GF-D8 (cell line): ENCODE results near the gene IL18BP.

ENCODE experiments used
- DNase-seq: peaks from one replicate; lab custom pipeline; 2025; lab: John Stamatoyannopoulos, UW

Gene IL18BP

DNA sequence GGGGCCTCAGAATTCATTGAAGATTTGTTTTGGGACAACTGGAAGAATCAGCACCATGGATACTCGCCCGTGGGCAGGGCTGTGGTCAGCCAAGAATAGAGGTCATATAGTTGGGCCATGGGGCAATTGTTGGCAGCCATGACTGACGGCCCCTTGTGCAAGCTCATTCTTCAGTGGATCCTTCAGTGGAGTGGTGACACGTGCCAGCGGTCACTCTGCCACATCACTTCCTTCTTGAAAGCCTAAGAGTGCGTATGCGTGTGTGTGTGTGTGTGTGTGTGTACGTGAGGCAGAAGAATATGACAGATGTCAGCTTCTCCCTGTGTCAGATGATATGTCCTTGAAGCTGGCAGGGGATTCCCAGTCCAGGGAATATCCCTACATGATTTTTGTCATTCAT is 1.8 kb upstream of the IL18BP start:
- DNase-seq = no peak

GRCh38 chr11:71997594-71997993 is 1.1 kb upstream of the IL18BP start:
- DNase-seq = no peak

DNA sequence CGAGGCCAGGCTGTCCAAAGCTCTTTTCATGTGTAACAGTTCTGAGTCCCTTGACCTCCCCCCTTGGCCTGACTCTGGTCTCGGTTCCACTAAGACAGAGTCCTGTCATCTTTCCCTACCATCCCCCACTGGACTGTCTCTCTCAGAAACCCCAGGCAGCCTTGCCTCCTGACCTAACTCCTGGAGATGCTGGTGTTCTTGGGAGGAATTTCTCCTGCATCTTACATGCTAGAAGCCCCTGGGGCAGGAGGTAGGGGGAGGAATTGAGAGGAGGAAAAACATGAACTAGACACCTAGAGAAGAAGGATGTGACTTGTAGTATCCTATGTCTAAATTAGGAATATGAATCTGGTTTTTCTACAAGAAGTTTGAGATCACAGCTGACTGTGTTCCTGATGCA is 648 bp upstream of the IL18BP start:
- no peak for DNase-seq

DNA sequence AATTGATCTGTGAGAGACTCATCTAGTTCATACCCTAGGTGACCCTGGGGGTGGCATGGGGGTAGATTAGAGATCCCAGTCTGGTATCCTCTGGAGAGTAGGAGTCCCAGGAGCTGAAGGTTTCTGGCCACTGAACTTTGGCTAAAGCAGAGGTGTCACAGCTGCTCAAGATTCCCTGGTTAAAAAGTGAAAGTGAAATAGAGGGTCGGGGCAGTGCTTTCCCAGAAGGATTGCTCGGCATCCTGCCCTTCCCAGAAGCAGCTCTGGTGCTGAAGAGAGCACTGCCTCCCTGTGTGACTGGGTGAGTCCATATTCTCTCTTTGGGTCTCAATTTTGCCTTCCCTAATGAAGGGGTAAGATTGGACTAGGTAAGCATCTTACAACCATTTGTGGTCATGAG is 653 bp downstream of the IL18BP start:
- no peak for DNase-seq

- no peak for DNase-seq
These were observed 1.1 kb downstream of the IL18BP start for GRCh38 chr11:71999798-72000197.

DNA sequence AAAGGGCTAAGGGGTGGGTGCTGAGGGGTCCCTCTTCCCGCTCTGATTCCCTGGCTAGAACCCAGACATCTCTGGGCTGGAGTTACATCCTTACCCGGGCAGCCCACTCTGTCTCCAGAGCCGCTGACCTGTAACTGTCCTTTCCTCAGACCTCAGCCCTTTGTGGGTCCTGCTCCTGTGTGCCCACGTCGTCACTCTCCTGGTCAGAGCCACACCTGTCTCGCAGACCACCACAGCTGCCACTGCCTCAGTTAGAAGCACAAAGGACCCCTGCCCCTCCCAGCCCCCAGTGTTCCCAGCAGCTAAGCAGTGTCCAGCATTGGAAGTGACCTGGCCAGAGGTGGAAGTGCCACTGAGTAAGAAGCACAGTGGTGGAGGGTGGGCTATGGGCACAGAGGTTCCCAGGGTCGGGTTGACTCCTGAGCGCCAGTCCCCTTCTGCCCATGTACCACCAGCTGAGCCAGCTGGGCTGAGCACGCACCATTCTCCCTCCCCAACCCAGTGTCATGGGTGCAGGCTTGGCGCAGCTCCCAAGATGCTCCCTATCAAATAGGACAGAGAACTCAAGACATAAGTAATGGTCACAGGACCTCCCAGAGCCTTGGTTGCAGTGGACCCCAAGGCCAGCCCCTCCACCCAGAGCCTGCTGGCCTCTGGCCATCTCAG is 1.6 kb downstream of the IL18BP start:
- no peak for DNase-seq

DNA sequence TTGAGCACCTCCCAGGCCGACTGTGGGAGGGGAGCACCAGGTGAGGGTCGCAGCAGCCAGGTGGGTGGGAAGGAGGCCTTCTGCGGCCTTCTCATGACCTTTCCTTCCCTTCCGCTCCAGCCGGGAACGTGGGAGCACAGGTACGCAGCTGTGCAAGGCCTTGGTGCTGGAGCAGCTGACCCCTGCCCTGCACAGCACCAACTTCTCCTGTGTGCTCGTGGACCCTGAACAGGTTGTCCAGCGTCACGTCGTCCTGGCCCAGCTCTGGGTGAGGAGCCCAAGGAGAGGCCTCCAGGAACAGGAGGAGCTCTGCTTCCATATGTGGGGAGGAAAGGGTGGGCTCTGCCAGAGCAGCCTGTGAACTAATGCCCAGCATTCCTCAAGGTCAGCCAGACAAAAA is 2.6 kb downstream of the IL18BP start:
- no peak for DNase-seq

DNA sequence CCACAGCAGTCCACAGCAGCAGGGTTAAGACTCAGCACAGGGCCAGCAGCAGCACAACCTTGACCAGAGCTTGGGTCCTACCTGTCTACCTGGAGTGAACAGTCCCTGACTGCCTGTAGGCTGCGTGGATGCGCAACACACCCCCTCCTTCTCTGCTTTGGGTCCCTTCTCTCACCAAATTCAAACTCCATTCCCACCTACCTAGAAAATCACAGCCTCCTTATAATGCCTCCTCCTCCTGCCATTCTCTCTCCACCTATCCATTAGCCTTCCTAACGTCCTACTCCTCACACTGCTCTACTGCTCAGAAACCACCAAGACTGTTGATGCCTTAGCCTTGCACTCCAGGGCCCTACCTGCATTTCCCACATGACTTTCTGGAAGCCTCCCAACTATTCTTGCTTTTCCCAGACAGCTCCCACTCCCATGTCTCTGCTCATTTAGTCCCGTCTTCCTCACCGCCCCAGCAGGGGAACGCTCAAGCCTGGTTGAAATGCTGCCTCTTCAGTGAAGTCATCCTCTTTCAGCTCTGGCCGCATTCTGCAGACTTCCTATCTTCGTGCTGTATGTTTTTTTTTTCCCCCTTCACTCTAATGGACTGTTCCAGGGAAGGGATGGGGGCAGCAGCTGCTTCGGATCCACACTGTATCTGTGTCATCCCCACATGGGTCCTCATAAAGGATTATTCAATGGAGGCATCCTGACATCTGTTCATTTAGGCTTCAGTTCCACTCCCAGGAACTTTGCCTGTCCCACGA is 3.3 kb downstream of the IL18BP start:
- no peak for DNase-seq

DNA sequence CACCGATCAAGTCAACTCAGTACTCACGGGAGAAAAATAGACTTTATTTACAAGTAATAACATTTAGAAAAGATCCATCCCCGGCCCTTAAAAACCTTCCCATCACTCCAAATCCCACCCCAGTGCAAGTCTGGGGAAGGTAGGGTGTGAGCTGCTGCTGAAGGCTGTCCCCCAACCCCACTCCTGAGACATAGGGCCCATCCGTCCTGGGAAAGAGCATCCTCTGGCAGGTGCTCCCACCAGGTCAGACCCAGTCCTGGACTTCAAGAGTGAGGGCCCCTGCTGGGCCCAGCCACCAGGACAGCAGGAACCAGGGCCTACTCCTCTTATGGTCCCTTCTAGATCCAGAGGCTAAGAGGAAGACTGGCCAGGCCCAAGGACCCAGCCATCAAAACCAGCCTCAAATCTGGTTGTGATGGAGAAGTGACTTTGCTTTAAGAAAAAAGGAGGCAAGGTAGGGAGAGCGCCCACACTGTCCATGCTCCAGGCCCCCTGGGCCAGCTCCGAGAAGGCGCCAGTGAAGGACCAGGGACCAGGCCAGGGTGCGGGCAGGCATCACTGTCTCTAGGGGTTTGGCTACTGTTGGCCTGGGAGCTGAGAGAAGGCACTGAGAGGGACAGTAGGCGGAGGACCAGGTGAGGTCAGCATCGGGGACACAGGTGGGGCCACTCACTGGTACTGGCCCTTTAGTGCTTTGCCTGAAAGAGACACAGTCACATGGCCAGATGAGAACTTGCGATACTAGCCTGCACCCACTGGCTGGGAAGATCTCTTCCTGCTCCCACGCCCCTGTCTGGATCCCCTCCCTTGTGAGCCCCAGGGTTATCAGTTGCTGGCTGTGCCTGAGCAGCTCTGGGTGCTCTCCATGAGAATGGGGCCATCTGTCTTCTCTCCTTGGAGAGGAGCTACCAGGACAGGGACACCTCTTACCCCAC is 4.4 kb downstream of the IL18BP start:
- no peak for DNase-seq

- DNase-seq = no peak
These were observed 5.1 kb downstream of the IL18BP start for GRCh38 chr11:72003776-72004171.

DNA sequence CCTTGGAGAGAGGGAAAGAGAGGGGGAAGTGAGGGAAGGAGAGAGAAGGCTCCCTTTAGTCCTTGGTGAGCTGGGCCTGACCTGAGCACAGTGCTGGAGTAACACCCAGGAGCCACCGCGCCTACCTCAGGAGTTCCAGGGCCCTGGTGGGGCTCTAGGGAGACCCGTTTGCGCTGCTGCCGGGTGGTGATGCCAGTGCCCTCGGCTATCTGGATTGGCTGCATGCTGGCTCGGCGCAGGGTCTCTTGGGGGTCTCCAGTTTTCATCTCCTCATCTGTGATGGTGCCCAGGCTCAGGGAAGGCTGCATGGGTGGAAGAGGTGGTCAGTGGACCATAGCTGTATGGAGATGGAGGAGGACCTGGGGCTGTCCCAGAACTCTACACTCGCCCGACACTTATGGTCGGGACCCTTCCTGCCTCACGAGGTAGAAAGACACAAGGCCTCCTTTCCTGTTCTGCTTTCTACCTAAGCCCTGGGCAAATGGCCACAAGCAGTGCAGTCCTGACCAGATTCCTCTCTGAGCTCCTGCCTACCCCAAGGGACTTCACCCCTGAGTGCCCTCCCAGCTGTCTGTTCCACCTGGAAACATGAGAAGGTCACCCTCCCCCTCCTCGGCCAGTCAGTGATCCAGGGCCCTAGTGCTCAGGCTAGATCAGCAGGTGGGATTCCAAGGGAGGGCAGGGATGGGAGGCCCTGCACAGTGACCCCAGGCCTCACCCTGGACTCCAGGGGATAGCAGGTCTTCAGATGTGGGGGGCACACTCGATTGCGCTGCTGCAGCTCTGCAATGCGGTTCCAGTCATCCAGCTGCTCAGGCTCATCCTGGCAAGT is 6.0 kb downstream of the IL18BP start:
- DNase-seq = no peak

GRCh38 chr11:72005347-72006260 is 6.9 kb downstream of the IL18BP start:
- DNase-seq = no peak

DNA sequence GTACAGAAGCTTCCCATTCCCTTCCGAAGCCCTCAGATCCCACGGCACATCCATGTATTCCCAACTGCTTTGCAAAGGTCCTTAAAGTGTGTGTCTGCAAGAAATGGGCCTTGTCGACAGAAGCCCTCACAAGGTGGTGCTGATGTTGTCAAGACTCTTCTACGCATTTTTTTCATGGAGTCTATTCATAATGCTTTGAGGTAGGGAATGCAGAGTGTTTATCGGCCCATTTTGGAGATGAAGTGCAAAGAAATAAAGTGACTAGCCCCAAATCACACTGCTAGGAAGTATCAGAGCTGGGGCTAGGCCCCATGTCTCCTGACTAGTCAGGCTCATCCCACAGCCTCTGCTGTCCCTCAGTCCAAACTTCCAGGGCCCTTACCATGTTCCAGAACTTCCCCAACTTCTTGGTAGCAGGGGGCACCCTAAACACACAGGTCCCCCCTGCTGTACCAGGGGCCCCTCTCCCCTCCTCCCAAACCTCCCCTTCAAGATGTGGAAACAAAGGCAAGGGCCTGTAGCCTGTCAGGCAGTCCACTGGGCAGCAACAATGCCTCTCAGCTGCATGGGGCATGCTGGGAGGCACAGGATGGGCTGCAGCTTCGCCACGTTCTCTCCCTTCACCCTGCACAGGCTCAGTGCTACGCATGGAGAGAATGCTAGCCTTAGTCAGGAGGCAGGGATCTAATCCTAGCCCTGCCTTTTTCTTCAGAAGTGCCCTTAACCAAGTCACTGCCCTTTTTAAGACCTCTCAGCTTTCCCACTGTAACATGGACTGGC is 7.8 kb downstream of the IL18BP start:
- DNase-seq = no peak

GRCh38 chr11:72007089-72007476 is 8.4 kb downstream of the IL18BP start:
- no peak for DNase-seq

- DNase-seq = no peak
These were observed 8.9 kb downstream of the IL18BP start for GRCh38 chr11:72007587-72007986.

DNA sequence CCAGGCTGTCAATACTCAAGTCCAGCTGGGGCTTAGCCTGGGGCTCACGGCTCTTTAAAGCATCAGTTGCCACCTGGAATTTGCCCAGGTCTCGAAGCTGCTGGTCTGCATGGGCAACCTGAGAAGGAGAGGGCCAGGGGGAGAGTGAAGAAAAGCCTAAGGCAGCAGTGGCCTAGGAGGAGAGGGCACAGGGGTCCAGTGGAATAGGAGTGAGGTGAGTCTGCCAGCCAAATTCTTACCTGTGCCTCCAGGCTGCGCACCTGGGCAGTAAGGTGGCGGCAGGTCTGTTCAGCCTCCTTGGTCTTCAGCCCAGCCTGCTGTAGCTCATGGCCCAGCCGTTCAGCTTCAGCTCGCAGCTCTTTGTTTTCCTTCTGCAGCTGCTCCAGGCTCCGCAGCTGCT is 10.0 kb downstream of the IL18BP start:
- DNase-seq = no peak

DNA sequence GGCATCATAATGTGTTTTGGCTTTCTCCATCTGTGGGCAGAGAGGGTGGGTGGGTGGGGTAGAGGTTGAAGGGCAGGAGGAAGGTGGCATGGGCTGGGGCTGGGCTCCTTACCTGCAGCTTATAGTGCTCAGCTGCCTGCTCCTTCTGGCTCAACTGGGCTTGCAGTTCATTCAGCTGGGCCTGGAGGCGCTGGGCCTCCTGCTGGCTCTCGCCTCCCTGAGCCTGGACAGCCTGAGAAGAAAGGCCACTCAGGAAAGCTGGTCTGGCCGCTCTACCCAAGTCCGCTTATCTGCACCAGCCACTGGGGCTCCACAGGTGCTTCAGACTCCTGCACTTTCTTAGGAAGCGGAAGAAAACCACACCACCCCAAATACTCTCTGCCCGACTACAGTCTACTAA is 10.4 kb downstream of the IL18BP start:
- no peak for DNase-seq

- no peak for DNase-seq
These were observed 12.0 kb downstream of the IL18BP start for GRCh38 chr11:72010529-72011233.

GRCh38 chr11:72012091-72012630 is 13.5 kb downstream of the IL18BP start:
- DNase-seq = no peak
